Fibroblast of mammary gland (primary cell): ENCODE measurements around the gene CAMK2D.

ENCODE experiments used
- DNase-seq: peaks from one replicate; pipeline ENCODE4 v3.0.0-alpha.2; 2010; ENCODE audit warnings: low read depth
- H3K4me3 ChIP-seq: 2 replicates; pipeline ENCODE4 v1.5.1; 2011; ENCODE audit warnings: low read depth, mild to moderate bottlenecking, low read length, moderate library complexity; ENCODE audit not compliant: control insufficient read depth
- CTCF ChIP-seq: conservative IDR thresholded peaks from 2 replicates; pipeline ENCODE4 v1.5.1; 2011; ENCODE audit warnings: low read depth, low read length, inconsistent platforms; ENCODE audit not compliant: control insufficient read depth, insufficient read depth

The CAMK2D gene

GRCh38 chr4:113759696-113760093, 1.8 kb downstream of the CAMK2D start:
- no peak for TF ChIP-seq CTCF
- peak overlapping the region; percentile 89 for H3K4me3 ChIP-seq
- no peak for DNase-seq

GRCh38 chr4:113758372-113758771, 3.2 kb downstream of the CAMK2D start:
- peak; percentile 21 for DNase-seq

GRCh38 chr4:113757486-113757885, 4.1 kb downstream of the CAMK2D start:
- TF ChIP-seq CTCF = no peak
- no peak for DNase-seq
- no peak overlapping the region for H3K4me3 ChIP-seq

More at GRCh38 chr4:113758372-113758771, 3.2 kb downstream of the CAMK2D start:
- peak overlapping the region; percentile 20 for H3K4me3 ChIP-seq
- no peak for TF ChIP-seq CTCF

- DNase-seq = peak; percentile 76
- TF ChIP-seq CTCF = no peak
- no peak overlapping the region for H3K4me3 ChIP-seq
Measured at GRCh38 chr4:113756005-113756410, 5.5 kb downstream of the CAMK2D start.

GRCh38 chr4:113750734-113751133, 10.8 kb downstream of the CAMK2D start:
- no peak overlapping the region for H3K4me3 ChIP-seq
- no peak for DNase-seq
- no peak for TF ChIP-seq CTCF

GRCh38 chr4:113750296-113750695, 11.2 kb downstream of the CAMK2D start:
- DNase-seq = no peak
- H3K4me3 ChIP-seq = no peak overlapping the region
- no peak for TF ChIP-seq CTCF

GRCh38 chr4:113749178-113749577, 12.4 kb downstream of the CAMK2D start:
- TF ChIP-seq CTCF = no peak
- H3K4me3 ChIP-seq = no peak overlapping the region
- DNase-seq = no peak
